Keratinocyte (primary cell): ENCODE measurements around the gene TRIM43.
"Not testable (repeated sequence)": the region's sequence is repeated elsewhere in the genome, so short reads cannot be mapped to it uniquely, and the experiment has no call there.

Source experiments
- EZH2 ChIP-seq: IDR thresholded peaks from one replicate; pipeline ENCODE4 v1.6.1; 2012; ENCODE audit warnings: inconsistent platforms, mild to moderate bottlenecking, low read length, moderate library complexity
- TF ChIP-seq, protein P1 (sequence below), 3 experiments: IDR thresholded peaks in 1 of 3; conservative IDR thresholded peaks in 1 of 3; optimal IDR thresholded peaks in 1 of 3; 2 replicates in 2 of 3; 3 replicates in 1 of 3; pipeline versions ENCODE3 to v1.5.1; 2011; ENCODE audit warnings: low read length in 3 of 3, mild to moderate bottlenecking in 3 of 3, moderate library complexity in 2 of 3, control low read depth in 1 of 3, inconsistent platforms in 1 of 3; ENCODE audit not compliant: insufficient read depth in 2 of 3; ENCODE audit errors: extremely low read depth in 1 of 3

- TF ChIP-seq, protein P1, sequence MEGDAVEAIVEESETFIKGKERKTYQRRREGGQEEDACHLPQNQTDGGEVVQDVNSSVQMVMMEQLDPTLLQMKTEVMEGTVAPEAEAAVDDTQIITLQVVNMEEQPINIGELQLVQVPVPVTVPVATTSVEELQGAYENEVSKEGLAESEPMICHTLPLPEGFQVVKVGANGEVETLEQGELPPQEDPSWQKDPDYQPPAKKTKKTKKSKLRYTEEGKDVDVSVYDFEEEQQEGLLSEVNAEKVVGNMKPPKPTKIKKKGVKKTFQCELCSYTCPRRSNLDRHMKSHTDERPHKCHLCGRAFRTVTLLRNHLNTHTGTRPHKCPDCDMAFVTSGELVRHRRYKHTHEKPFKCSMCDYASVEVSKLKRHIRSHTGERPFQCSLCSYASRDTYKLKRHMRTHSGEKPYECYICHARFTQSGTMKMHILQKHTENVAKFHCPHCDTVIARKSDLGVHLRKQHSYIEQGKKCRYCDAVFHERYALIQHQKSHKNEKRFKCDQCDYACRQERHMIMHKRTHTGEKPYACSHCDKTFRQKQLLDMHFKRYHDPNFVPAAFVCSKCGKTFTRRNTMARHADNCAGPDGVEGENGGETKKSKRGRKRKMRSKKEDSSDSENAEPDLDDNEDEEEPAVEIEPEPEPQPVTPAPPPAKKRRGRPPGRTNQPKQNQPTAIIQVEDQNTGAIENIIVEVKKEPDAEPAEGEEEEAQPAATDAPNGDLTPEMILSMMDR (optimal IDR thresholded peaks at IDR 0.05 in 1 of 3, IDR thresholded peaks at IDR 0.05 in 1 of 3, conservative IDR thresholded peaks at IDR 0.05 in 1 of 3; ENCODE audit: extremely low read depth in 1 of 3, insufficient read depth in 2 of 3, low read length in 3 of 3): not testable (repeated sequence)
- TF ChIP-seq EZH2: not testable (repeated sequence)
Observed at GRCh38 chr2:95583545-95583944, 8.3 kb upstream of the TRIM43 start.
